GM18870 (cell line): Measurements from ENCODE around the gene DYNLT1.
"Not testable (repeated sequence)": the region's sequence is repeated elsewhere in the genome, so short reads cannot be mapped to it uniquely, and the experiment has no call there.

Experiments used
- ATAC-seq: cut with Tn5 transposase; IDR thresholded peaks from one replicate; pipeline ENCODE4 v1.9.1; 2021; ENCODE audit warnings: moderate library complexity; ENCODE audit not compliant: unreplicated experiment

Gene DYNLT1

DNA sequence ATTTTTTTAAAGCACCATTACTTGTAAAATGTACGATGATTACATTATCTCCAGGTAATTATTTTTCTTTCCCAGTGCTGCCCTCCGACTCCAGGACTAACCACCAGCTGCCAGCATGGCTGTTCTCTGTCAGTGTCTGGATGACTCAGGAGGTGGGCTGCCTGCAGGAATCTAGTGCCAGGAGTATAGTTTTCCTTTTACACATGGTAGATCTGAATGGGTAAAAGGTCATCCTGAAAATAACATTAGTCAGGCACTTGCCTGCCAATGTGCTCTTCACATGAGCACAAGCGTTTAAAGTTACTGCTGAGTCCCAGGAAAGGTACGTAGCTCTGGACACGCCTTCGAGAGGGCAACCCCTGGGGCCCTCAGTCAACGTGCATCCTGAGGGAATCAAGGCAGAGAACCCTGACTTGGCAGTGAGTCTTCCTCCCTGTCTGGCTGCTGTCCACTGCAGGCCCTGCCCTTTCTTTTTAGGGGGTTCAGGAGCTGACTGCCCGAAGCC, 2.4 kb downstream of the DYNLT1 start:
- ATAC-seq, result no peak

DNA sequence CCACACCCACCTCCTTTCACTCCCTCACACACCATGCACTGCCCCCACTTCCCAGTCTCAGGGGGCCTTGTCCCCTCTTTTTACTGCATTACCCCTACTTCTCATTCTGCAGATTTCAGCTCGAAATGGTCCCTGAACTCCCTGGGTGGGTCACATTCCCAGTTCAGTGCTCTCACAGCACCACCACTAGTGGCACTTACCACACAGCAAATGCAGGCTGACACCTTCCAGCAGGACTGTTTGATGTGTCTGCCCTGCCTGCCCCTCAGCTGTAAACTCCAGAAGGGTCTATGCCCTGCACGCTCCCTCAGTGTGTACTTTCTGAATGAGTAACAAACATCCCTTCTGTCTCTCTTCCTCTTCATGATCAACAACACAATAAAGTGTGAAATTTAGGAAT, 4.0 kb downstream of the DYNLT1 start:
- no peak for ATAC-seq

DNA sequence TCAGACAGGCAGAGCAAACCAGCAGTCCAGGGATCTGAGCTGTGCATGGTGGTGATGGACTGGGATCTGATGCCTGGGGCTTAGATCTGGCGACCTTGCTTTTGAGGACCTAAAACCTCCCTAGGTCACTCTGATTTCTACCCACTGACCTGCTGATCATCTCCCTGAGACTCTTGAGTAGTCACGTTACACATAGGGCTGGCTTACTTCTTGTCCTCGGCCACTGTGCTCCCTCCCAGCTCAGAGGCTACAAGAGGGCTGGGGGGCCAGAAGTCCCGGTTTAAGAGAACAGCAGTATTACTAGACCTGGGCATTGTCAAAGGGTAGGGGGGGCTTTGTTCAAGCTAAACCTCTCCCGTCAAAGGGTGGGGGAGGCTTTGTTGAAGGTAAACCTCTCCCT, 5.5 kb downstream of the DYNLT1 start:
- no peak for ATAC-seq

DNA sequence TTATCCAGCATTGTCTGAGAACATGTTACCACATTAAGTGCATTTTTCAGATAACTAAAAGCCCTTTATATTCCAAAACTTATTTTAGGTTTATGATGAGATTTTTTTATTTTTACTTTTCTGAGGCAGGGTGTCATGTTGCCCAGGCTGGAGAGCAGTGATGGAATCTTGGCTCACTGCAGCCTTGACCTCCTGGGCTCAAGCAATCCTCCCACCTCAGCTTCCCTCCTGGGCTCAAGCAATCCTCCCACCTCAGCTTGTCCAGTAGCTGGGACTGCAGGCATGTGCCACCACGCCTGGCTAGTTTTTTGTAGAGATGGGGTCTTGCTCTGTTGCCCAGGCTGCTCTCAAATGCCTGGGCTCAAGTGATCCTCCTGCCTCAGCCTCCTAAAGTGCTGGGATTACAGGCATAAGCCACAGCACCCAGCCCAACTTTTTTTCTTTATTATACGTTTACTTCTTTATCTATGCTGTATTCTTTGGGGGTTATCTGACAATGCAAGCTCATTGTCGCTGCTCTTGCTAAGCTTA, 6.2 kb downstream of the DYNLT1 start:
- no peak for ATAC-seq

DNA sequence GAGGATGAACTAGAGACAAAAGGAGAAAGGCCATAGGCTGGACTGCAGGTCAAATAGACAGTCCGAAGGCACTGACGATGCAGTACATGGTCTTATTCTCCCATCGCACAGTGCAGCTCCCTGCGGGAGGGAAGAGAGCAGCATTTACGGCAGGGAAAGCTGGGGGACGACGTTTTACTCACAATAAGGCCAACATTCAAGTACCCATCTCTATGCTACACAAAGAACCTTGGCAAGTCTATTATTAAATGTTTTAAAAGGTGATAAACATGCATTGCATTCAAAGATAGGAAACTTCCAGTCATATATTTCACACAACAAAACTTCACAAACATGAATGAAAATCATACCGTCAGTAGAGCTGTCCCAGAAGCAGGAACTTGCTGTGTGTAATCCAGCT, 7.8 kb downstream of the DYNLT1 start:
- no peak for ATAC-seq

DNA sequence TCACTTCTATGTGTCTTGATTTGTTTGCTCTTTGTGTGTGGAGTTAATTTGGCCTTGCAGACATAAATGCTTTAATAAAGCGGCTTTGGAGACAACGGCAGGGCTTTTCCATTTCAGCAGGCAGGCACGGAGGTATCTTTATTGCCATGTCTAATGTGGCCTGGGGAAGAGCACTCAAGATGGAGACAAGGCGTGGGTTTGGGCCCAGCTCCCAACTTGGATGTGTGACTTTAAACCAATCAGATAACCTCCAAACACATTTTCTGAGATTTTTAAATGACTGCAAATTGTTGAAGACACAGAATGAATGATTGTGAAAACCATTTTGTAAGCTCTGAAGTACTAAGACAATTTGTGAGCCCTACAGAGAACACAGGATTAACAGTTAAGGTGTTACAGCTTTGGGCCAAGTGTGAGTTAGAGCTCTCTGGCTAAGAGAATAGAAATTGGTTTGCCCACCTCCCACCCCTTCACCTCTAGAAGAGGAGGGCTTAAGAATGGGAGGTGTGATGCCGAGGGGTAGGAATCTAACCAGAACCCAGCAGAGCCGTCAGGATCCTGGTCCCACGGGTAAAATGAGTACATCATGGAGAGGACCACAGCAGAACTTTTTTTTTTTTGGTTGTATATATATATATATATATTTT, 9.0 kb downstream of the DYNLT1 start:
- ATAC-seq, result no peak

DNA sequence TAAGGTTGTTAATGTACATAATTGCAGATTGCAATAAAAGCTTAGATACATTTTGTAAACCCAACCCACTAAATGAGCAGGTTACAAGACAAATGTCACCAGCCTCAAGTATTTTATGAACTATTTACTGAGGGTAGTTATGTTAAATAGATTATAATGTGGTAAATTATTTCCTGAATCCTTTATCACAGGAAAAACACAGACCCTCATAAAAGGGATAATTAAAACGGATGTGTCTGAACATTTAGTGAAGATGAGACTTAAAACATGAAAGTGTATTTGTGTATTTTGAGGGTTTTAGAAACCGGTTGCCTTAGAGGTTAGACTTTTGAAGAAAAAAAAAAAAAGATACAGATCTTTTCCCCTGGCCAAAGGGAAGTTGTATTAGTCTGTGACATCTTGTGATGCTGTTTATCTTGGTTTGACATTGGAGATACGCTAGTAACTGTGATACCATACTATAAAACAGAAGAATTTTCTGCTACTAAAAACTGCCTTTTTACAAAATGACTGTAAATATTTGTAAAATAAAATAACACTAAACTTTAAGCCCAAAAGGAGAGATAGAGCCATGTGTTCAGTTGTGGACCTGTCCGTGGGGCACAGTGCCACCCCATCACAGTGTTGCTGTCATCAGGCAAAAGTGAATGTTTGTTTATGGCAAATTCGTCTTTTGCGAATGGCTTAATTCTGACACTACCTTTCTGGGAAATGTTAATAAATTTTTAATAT, 9.7 kb downstream of the DYNLT1 start:
- ATAC-seq, result no peak

DNA sequence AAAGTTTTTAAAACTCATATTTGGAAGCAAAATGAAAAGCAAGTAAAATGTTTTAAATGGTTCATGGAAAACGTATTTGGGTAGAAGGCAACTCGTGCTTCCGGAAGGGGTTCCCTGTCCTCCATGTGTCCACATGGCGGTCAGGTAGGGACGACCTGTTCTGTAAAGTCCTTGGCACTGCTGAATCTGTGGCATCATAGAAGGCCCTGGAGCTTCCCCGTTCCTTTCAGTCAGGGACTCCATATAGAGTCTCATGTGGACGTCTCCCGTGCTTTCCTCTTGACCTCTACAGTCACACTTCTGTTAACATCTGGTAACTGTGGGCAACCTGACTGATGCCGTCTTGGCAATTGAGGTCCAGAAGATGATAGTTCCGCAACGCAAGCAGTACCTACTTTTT, 11.4 kb downstream of the DYNLT1 start:
- no peak for ATAC-seq

DNA sequence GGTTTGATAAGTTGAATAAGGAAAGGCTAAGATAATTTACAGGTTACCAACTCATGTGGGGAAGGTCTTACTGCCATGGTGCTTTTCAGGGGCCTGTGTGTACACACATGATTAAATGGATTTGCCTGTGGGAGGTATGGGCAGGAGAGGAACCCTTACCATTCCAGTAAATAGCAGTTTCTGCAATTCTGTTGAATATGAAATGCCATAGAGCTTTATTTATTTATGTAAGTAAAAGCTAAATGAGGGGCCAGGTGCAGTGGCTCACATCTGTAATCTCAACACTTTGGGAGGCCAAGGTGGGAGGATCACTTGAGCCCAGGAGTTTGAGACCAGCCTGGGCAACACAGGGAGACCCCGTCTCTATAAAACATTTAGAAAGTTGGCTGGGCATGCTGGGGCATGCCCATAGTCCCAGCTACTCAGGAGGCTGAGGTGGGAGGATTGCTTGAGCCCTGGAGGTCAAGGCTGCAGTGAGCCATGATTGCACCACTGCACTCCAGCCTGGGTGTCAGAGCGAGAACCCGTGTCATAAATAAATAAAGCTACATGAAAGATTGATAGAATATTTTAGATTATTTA, 11.9 kb downstream of the DYNLT1 start:
- not testable (repeated sequence) for ATAC-seq

DNA sequence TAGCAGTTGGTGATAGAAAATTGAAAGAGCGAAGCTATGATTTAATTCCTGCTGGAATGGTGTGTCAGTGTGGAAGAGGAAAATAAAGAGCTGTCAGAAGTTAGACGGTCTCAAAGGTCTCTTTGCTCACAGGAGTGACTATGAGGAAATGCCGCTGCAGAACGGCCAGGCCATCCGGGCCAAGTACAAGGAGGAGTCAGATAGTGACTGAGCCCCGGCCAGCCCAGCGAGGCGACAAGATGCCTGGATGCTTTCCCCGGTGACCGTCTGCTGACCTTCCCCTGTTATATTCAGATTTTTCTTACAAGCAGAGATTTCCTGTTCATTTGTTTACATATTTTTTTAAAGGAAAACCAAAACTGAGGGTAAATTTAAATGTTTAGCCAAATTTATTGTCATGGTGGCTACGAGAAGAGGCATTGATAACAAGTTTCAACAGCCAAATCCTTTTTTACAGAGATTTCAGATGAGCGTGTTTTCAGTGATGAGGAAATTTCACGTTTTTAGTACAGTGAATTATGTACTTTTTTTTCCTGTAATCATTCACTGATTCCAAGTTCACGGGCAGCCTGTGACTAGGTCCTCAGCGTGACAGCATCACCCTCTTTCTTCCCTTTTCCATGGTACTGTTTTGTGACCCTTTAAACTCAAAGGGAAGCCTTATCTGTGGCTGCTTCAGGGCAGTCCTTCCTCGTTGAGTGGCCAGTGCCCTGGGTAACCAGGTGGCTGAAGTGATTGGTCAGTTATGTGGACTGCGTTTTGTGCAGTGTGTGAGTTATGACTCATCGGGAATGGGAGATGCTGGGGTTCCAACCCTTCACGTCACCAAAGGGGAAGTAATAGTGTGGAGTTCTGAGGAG, 12.6 kb downstream of the DYNLT1 start:
- no peak for ATAC-seq

DNA sequence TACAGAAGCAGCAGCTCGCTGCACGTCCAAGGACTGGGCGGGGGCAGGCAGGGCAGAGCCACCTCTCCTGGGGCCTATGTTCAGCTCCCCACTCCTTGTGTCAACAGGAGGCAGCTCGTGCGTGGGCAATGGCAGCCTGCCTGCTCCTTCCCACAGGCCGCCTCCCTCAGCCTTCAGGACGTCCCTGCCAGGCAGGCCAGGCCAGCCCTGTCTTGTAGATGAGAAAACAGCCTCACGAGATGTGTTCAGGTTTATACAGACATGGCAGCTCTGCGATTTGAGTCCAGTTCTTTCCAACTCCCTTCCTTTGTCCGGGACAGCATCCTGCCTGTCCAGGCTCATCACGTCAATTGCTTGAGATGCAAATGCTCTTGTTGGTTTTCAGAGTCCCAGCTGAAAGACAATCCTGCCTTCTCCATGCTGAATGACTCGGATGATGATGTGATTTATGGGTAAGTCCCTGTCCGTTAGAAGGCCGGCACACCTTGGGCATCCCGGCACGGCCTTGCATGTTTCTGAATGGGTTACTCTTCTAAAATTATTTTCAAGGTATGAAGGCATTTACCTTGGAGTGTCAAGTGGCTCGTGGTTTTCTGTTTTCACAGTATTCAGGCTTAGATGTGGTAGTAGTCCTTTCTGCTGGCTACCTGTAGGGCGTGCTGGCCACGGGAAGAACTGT, 13.5 kb downstream of the DYNLT1 start:
- no peak for ATAC-seq

DNA sequence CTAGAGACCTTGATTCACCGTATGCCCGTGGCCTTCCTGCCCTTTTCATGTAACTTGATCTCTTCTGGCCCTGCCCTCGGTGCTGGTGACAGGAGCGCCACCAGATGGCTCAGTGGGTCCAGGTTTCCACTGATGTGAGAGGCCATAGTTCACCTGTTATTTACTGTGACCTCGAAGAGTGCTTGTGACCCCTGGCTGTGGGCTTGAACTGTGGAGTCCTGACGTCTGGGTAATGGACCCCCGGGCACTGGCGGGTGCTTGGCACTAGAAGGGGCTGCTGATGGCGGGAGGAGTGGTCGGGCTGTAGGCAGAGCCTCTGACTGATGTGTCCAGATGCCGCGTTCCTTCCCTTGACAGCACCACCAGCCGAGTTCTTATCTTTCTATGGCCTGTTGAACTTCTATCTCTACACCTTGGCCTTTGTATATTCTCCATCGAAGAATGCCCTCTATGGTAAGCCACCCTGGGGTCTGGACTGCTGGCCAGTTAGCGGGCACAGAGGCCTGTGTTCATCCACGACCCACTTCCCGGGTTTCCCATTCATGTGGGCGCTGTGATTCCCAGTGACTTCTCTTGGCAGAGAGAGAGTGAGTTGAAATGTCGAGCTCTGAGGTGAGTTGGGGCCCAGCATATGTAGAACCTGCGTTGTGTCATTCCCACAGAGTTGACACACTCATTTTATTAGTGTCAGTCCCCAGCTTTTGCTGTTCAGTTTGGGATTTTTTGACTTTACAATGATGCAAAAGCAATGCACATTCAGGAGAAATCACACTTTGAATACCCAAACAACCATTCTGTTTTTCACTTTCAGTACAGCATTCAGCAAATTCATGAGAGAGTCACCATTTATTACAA, 14.9 kb downstream of the DYNLT1 start:
- ATAC-seq, result no peak

DNA sequence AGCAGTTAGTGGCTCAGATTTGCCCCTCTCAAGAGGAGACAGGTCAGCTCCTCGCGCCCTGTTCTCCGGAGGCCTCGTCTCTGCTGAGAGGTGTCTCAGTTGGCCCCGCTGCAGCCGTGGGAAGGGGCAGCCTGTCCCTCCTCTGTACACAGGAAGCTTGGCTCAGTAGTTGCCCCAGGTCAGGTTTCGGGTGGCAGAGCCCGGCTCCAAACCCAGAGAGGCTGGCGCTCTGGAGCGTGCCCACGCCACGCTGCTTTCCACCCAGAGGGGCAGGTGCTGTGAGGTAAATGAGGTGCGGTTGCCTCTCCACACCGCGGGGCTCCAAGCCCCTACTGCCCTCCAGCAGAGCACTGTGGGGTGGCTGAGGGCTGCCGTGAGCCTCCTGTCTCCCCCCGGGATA, 16.0 kb downstream of the DYNLT1 start:
- no peak for ATAC-seq

DNA sequence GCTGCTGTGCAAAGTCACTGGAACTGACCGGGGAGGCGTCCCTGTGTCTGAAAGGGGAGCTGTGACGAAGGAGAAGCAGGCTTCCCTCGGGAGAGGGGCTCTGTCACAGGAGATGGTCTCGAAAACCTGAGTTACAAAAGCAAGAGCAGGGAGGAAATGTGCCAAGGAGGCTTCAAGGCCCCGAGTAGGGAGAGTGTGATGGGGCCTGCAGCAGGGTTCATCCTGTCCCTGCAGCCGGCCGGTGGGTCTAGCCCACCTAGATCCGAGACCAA, 16.7 kb downstream of the DYNLT1 start:
- no peak for ATAC-seq

DNA sequence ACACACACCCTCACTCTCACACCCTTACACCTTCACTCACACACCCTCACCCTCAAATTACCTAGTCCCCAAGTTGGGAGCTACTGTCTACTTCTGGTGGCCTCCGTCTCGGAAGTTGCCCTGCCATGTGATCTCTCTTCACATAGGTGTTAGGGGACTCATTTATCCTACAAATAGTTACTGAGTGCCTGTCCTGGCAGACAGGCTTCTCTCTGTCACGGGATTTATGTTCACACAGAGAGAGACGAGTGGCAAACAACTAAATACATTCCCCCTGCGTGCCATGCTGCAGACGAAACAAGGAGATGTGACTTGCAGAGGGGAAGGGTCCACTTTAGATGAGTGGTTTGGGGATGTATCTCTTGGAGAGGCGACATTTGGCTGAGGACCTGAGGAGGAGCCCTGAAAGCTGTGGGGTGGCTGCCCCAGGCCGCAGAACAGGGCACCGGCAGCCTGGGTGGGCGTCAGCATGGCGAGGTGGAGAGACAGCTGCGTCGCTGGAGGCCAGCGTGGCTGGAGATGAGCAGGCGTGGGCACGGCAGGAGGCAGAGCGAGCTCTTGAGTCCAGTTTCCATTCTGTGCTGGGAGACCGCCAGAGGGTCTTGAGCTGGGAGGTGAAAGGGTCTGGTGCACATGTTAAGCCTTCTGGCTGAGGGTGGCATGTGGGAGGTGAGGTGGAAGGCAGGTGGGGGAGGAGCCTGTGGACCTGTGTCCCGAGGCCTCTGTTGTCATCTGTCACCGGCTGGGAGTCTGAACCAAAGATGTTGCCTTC, 17.2 kb downstream of the DYNLT1 start:
- ATAC-seq, result no peak

DNA sequence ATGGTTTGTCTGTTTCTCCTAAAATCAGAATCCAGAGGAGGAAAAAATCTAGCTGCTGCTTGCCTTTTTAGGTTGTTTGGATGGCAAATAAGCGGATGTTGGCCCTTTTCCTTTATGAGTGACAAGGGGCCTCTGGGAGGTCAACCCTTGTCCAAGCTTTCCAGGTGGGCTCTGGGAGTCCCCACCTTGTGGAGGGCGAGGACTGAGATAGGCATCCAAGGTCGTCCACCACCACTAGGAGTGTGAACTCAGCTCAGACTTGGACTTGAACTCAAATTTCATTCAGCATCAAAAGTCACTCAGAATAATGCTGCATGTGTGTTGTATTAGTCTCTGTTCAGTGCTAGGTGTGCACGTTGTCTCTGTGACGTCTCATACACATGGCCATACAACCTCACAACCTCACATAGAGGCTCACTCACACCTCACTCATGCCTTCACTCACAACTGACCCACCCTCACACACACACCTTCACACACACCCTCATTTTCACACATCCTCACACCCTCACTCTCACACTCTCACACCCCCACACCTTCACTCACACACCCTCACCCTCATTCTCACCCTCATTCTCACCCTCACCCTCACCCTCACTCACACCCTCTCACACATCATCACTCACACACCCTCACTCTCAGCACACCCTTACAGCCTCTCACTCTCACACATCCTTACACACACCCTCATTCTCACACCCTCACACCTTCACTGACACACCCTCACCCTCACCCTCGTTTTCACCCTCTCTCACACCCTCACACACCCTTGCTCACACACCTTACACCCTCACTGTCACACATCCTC, 18.0 kb downstream of the DYNLT1 start:
- no peak for ATAC-seq

DNA sequence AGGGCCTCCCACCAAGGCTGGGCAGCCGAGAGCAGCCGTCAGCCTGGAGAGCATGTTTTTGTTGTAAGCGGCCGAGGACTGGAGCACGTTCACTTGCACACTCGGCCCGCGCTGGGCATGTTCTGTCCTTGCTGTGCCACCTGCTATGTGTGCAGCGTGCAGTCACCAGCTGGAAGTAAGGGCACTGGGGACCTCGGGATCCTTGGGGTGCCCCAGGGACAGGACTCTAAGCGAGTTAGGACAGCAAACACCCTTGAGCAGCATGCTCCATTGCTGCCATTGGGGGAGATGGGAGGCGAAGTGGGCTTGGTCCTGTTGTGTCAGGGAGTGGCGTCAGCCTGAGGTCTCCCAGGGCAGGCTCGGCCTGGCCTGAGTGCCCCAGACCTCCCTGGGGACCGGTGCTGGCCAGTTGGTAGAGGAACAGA, 18.6 kb downstream of the DYNLT1 start:
- ATAC-seq, result no peak
